Cardiac septum (tissue), 1 donor: Measurements from ENCODE around the gene GIT2. TPM values are rescaled to one million over a fixed set of nuclear protein-coding genes. Genes with fewer than 3 reads are reported as not detected.
"Not testable (repeated sequence)": the region's sequence is repeated elsewhere in the genome, so short reads cannot be mapped to it uniquely, and the experiment has no call there.

Source experiments
- DNase-seq: peaks from one replicate; pipeline ENCODE4 v3.0.0-alpha.2; 2020; ENCODE audit warnings: low spot score
- intact Hi-C: fragments of 100-400 bp; cut with DNase I; formaldehyde crosslinking; loops from one replicate; pipeline ENCODE4 v1.14.0; 2022
- total RNA-seq: library from RNA; stranded (reverse); fragmentation: NEBNext Ultra II Directional; extraction: Animal tissue kit (Norgen Biotek cat#: 25700); gene quantifications from one replicate; pipeline ENCODE4 v1.2.1, GENCODE V29; 2021
- donor health status: DM: no; HTN: no; CAD: no.

GIT2 gene
- total RNA-seq, 1 donor from 2014 or later, result 31.2 TPM

- no peak for DNase-seq
- intact Hi-C loops, result no loop called here
Measured at GRCh38 chr12:109988274-109988673, 7.9 kb downstream of the GIT2 start.

GRCh38 chr12:109987615-109988014 is 8.6 kb downstream of the GIT2 start:
- DNase-seq, result no peak
- intact Hi-C loops, result no loop called here

GRCh38 chr12:109986236-109986635 is 9.9 kb downstream of the GIT2 start:
- intact Hi-C loops, DNase-seq: not testable (repeated sequence)

- intact Hi-C loops, result no loop called here
- no peak for DNase-seq
Measured at GRCh38 chr12:109983432-109984142, 12.6 kb downstream of the GIT2 start.

- intact Hi-C loops, result no loop called here
- DNase-seq, result no peak
Measured at GRCh38 chr12:109982210-109982609, 14.0 kb downstream of the GIT2 start.

- DNase-seq, result no peak
- intact Hi-C loops, result no loop called here
Measured at GRCh38 chr12:109981311-109981710, 14.9 kb downstream of the GIT2 start.

- DNase-seq, result no peak
- intact Hi-C loops, result no loop called here
Measured at GRCh38 chr12:109972821-109973220, 23.3 kb downstream of the GIT2 start.

- intact Hi-C loops, result no loop called here
- no peak for DNase-seq
Measured at GRCh38 chr12:109968801-109969200, 27.4 kb downstream of the GIT2 start.

- intact Hi-C loops, result no loop called here
Measured at GRCh38 chr12:109968032-109968420, 28.1 kb downstream of the GIT2 start.

GRCh38 chr12:109967383-109968031 is 28.7 kb downstream of the GIT2 start:
- intact Hi-C loops, result no loop called here

More at GRCh38 chr12:109968032-109968420, 28.1 kb downstream of the GIT2 start:
- no peak for DNase-seq

GRCh38 chr12:109966546-109966945 is 29.6 kb downstream of the GIT2 start:
- no peak for DNase-seq
- intact Hi-C loops, result no loop called here

More at GRCh38 chr12:109967383-109968031, 28.7 kb downstream of the GIT2 start:
- DNase-seq, result no peak

GRCh38 chr12:109963743-109964429 is 32.3 kb downstream of the GIT2 start:
- intact Hi-C loops, result no loop called here
- no peak for DNase-seq

- intact Hi-C loops, result no loop called here
- DNase-seq, result no peak
Measured at GRCh38 chr12:109963330-109963729, 32.8 kb downstream of the GIT2 start.

GRCh38 chr12:109962398-109962797 is 33.8 kb downstream of the GIT2 start:
- intact Hi-C loops, result no loop called here

GRCh38 chr12:109961612-109962011 is 34.6 kb downstream of the GIT2 start:
- intact Hi-C loops, result no loop called here
- no peak for DNase-seq

More at GRCh38 chr12:109962398-109962797, 33.8 kb downstream of the GIT2 start:
- no peak for DNase-seq

GRCh38 chr12:109961201-109961600 is 35.0 kb downstream of the GIT2 start:
- intact Hi-C loops, result no loop called here
- DNase-seq, result no peak

GRCh38 chr12:109959411-109960093 is 36.6 kb downstream of the GIT2 start:
- DNase-seq, result no peak
- intact Hi-C loops, result no loop called here

- no peak for DNase-seq
- intact Hi-C loops, result no loop called here
Measured at GRCh38 chr12:109958374-109958773, 37.8 kb downstream of the GIT2 start.

GRCh38 chr12:109953656-109954055 is 42.5 kb downstream of the GIT2 start:
- DNase-seq, result no peak
- intact Hi-C loops, result no loop called here

- intact Hi-C loops, result no loop called here
- DNase-seq, result no peak
Measured at GRCh38 chr12:109952873-109953272, 43.3 kb downstream of the GIT2 start.
